Measurements from ENCODE around the gene CES2.

The CES2 gene

GRCh38 chr16:66902648-66903543 lies 32.4 kb upstream of the CES2 start:
- DNase-seq: peak in 3 of 4 experiments; percentile 16 to 25 (median 17)

GRCh38 chr16:66903544-66904427 lies 31.5 kb upstream of the CES2 start:
- DNase-seq: no peak

- no peak for DNase-seq
Measured at GRCh38 chr16:66904428-66904845, 30.9 kb upstream of the CES2 start.

GRCh38 chr16:66904846-66905632 lies 30.3 kb upstream of the CES2 start:
- no peak for DNase-seq

GRCh38 chr16:66905633-66906539 lies 29.4 kb upstream of the CES2 start:
- DNase-seq: no peak

- no peak for DNase-seq
Measured at GRCh38 chr16:66906916-66907836, 28.1 kb upstream of the CES2 start.

- no peak for DNase-seq
Measured at GRCh38 chr16:66908116-66908515, 27.2 kb upstream of the CES2 start.

GRCh38 chr16:66908762-66909559 lies 26.4 kb upstream of the CES2 start:
- no peak for DNase-seq

GRCh38 chr16:66910175-66910940 lies 25.0 kb upstream of the CES2 start:
- DNase-seq: no peak

- DNase-seq: peak in 3 of 4 experiments; percentile 11 to 20 (median 13)
Measured at GRCh38 chr16:66911112-66911511, 24.2 kb upstream of the CES2 start.

GRCh38 chr16:66911801-66912200 lies 23.5 kb upstream of the CES2 start:
- no peak for DNase-seq

- DNase-seq: no peak
Measured at GRCh38 chr16:66913081-66913480, 22.2 kb upstream of the CES2 start.

- no peak for DNase-seq
Measured at GRCh38 chr16:66913711-66914110, 21.6 kb upstream of the CES2 start.

GRCh38 chr16:66914541-66914940 lies 20.8 kb upstream of the CES2 start:
- no peak for DNase-seq

GRCh38 chr16:66915041-66915440 lies 20.3 kb upstream of the CES2 start:
- DNase-seq: no peak

- DNase-seq: no peak
Measured at GRCh38 chr16:66916518-66916917, 18.8 kb upstream of the CES2 start.

GRCh38 chr16:66917741-66918140 lies 17.6 kb upstream of the CES2 start:
- DNase-seq: no peak

- DNase-seq: no peak
Measured at GRCh38 chr16:66918355-66918754, 17.0 kb upstream of the CES2 start.

Measured in suppressor macrophage (primary cell).